B cell (primary cell): Measurements from ENCODE around the gene DLX2.

ENCODE experiments used
- CTCF ChIP-seq: fragments of 200-600 bp; IDR thresholded peaks from one replicate; pipeline ENCODE4 v1.8.0; 2022; ENCODE audit warnings: antibody characterized with exemption, mild to moderate bottlenecking
- EZH2 ChIP-seq: IDR thresholded peaks from 2 replicates; pipeline ENCODE4 v1.6.1; 2012; ENCODE audit warnings: borderline replicate concordance, low read depth, mild to moderate bottlenecking, moderate library complexity, low read length; ENCODE audit not compliant: insufficient read depth, poor library complexity, severe bottlenecking

- TF ChIP-seq CTCF (no peak), EZH2 (no peak)
These were observed 25.8 kb upstream of the DLX2 start for GRCh38 chr2:172128484-172128883.
